ENCODE results near the gene KCNH4.

The KCNH4 gene

GRCh38 chr17:42169351-42169750 is 11.6 kb downstream of the KCNH4 start:
- ChIA-PET CTCF (no interaction called here), POLR2A (ENCODE audit: low non-redundant PET) (no interaction called here)
- TF ChIP-seq CTCF (conservative IDR thresholded peaks at IDR 0.05; ENCODE audit: low read depth), result no peak
- no peak overlapping the region for H3K27ac ChIP-seq
- DNase-seq (ENCODE audit: low spot score), result no peak

- DNase-seq (ENCODE audit: low spot score), result no peak
- TF ChIP-seq CTCF (conservative IDR thresholded peaks at IDR 0.05; ENCODE audit: low read depth), result no peak
- POLR2A ChIA-PET (ENCODE audit: low non-redundant PET), result no interaction called here
- CTCF ChIA-PET, result interaction anchor here (0.7 kb wide), 2 partner anchors 14 to 206 kb away, joined by 3 to 4 read pairs; no protein-coding TSS in a partner anchor
- no peak overlapping the region for H3K27ac ChIP-seq
These were observed 13.1 kb downstream of the KCNH4 start for GRCh38 chr17:42167807-42168206.

- ChIA-PET POLR2A (ENCODE audit: low non-redundant PET) (no interaction called here), CTCF (interaction anchor here (0.6 kb wide), 1 partner anchor 20 kb away, joined by 3 read pairs; no protein-coding TSS in a partner anchor)
- no peak for TF ChIP-seq CTCF (conservative IDR thresholded peaks at IDR 0.05; ENCODE audit: low read depth)
- no peak overlapping the region for H3K27ac ChIP-seq
- no peak for DNase-seq (ENCODE audit: low spot score)
These were observed 14.7 kb downstream of the KCNH4 start for GRCh38 chr17:42166196-42166763.

GRCh38 chr17:42165751-42166150 is 15.2 kb downstream of the KCNH4 start:
- no peak for TF ChIP-seq CTCF (conservative IDR thresholded peaks at IDR 0.05; ENCODE audit: low read depth)
- CTCF ChIA-PET, result interaction anchor here (0.6 kb wide), 1 partner anchor 19 kb away, joined by 3 read pairs; no protein-coding TSS in a partner anchor

DNA sequence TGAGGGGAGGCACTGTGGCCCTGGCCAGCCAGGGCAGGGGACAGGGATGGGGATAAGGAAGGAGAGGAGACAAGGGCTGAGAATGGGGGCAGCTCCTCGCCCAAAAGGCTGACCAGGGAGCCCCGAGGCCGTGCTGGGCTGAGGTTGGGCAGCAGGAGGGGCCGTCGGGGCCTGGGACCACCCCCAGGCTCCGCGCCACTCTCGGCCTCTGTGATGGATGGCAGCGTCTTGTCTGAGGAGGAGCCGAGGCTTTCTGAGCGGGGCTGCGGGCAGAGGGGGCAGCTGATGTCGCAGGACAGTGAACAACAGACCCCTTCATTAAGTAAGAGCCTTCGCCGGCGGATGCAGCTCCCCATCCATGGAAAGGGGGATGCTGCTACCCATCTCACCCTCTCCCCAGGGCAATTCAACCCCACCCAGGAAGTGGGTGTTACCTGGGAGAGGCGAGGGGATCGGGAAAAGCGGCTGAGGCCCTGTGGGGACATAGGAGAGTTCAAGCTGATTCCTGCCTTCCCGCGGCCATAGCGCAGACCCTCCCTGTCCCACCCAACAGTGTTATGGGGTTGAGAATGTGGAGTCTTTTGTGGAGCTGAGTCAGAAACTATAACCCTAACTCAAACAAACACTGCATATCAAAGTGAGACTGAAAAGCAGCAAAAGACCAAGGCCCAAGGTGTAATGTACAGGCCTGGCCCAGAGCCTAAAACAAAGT is 17.1 kb downstream of the KCNH4 start:
- TF ChIP-seq CTCF (conservative IDR thresholded peaks at IDR 0.05; ENCODE audit: low read depth), result no peak
- H3K27ac ChIP-seq, result no peak overlapping the region
- ChIA-PET CTCF (interaction anchor here (1.0 kb wide), 1 partner anchor 85 kb away, joined by 5 read pairs; no protein-coding TSS in a partner anchor), POLR2A (ENCODE audit: low non-redundant PET) (no interaction called here)
- DNase-seq (ENCODE audit: low spot score), result no peak

More at GRCh38 chr17:42165751-42166150, 15.2 kb downstream of the KCNH4 start:
- POLR2A ChIA-PET (ENCODE audit: low non-redundant PET), result no interaction called here
- no peak overlapping the region for H3K27ac ChIP-seq
- DNase-seq (ENCODE audit: low spot score), result no peak

- no peak for DNase-seq (ENCODE audit: low spot score)
- H3K27ac ChIP-seq, result no peak overlapping the region
- TF ChIP-seq CTCF (conservative IDR thresholded peaks at IDR 0.05; ENCODE audit: low read depth), result no peak; the same call in 1 of the 2 replicates
- POLR2A ChIA-PET (ENCODE audit: low non-redundant PET), result no interaction called here
- CTCF ChIA-PET, result no interaction called here
These were observed 17.8 kb downstream of the KCNH4 start for GRCh38 chr17:42163113-42163512.
